ENCODE data around the gene WASHC2A. TPM values are rescaled to one million over a fixed set of nuclear protein-coding genes. Genes with fewer than 3 reads are reported as not detected.

The WASHC2A gene
- total RNA-seq, 2 donors from 2014 or later, result 30.8 to 33.2 TPM

Other genes with a start within 250 kb of the WASHC2A start
- gene PARG, start 125.9 kb upstream of the WASHC2A start, total RNA-seq, result 10 to 100 TPM; 23.8 to 33.0 TPM
- 10 to 100 TPM; 18.9 to 23.3 TPM for gene TIMM23B, start 125.9 kb upstream of the WASHC2A start, total RNA-seq
- gene AGAP6, start 79.5 kb upstream of the WASHC2A start, total RNA-seq, result 10 to 100 TPM; 14.9 to 20.3 TPM
- gene ASAH2, start 183.6 kb downstream of the WASHC2A start, total RNA-seq, result 1 to 10 TPM; 2.2 to 5.8 TPM

Measured in activated naive CD4-positive, alpha-beta T cell treated with anti-CD3 and anti-CD28 coated beads, Interleukin-2, amount 50 U/mL, for 72 hours (primary cell).